ENCODE data around the gene DNAH8.
"Not testable (repeated sequence)": the region's sequence is repeated elsewhere in the genome, so short reads cannot be mapped to it uniquely, and the experiment has no call there.

DNAH8 gene

GRCh38 chr6:38846844-38847243 lies 131.7 kb downstream of the DNAH8 start:
- DNase-seq = peak; percentile 21

- no peak for DNase-seq
These were observed 132.4 kb downstream of the DNAH8 start for GRCh38 chr6:38847497-38847896.

GRCh38 chr6:38848760-38849159 lies 133.6 kb downstream of the DNAH8 start:
- DNase-seq = no peak

GRCh38 chr6:38852215-38852614 lies 137.1 kb downstream of the DNAH8 start:
- DNase-seq = no peak

GRCh38 chr6:38853236-38853635 lies 138.1 kb downstream of the DNAH8 start:
- DNase-seq = no peak

- no peak for DNase-seq
These were observed 141.4 kb downstream of the DNAH8 start for GRCh38 chr6:38856492-38856891.

- DNase-seq = no peak
These were observed 142.7 kb downstream of the DNAH8 start for GRCh38 chr6:38857815-38858214.

GRCh38 chr6:38860041-38860440 lies 144.9 kb downstream of the DNAH8 start:
- no peak for DNase-seq

- DNase-seq = no peak
These were observed 146.9 kb downstream of the DNAH8 start for GRCh38 chr6:38861926-38862401.

GRCh38 chr6:38865521-38866174 lies 150.5 kb downstream of the DNAH8 start:
- DNase-seq = no peak

- DNase-seq = no peak
These were observed 152.6 kb downstream of the DNAH8 start for GRCh38 chr6:38867726-38868125.

- DNase-seq = peak; percentile 31
These were observed 156.8 kb downstream of the DNAH8 start for GRCh38 chr6:38871741-38872568.

- no peak for DNase-seq
These were observed 157.9 kb downstream of the DNAH8 start for GRCh38 chr6:38873001-38873400.

GRCh38 chr6:38873816-38874215 lies 158.7 kb downstream of the DNAH8 start:
- not testable (repeated sequence) for DNase-seq

- no peak for DNase-seq
These were observed 161.4 kb downstream of the DNAH8 start for GRCh38 chr6:38876475-38876874.

GRCh38 chr6:38877721-38878120 lies 162.6 kb downstream of the DNAH8 start:
- DNase-seq = no peak

- DNase-seq = no peak
These were observed 167.0 kb downstream of the DNAH8 start for GRCh38 chr6:38882157-38882556.

GRCh38 chr6:38897507-38897906 lies 182.4 kb downstream of the DNAH8 start:
- no peak for DNase-seq

GRCh38 chr6:38901802-38902522 lies 186.9 kb downstream of the DNAH8 start:
- DNase-seq = no peak

- DNase-seq = no peak
These were observed 191.5 kb downstream of the DNAH8 start for GRCh38 chr6:38906582-38906981.

GRCh38 chr6:38907264-38907663 lies 192.2 kb downstream of the DNAH8 start:
- no peak for DNase-seq

- no peak for DNase-seq
These were observed 194.1 kb downstream of the DNAH8 start for GRCh38 chr6:38909015-38909730.

- no peak for DNase-seq
These were observed 195.1 kb downstream of the DNAH8 start for GRCh38 chr6:38910207-38910606.

Measured in fibroblast of skin of right biceps (primary cell).